ENCODE data around the gene TRIM32. TPM values are rescaled to one million over a fixed set of nuclear protein-coding genes. Genes with fewer than 3 reads are reported as not detected.

The TRIM32 gene
- polyA plus RNA-seq, 1 donor (not counting 4 experiments of a cell fraction or from before 2014, with no cell fraction given), result 21.3 TPM

GRCh38 chr9:116713271-116713670 lies 26.2 kb downstream of the TRIM32 start:
- dilution Hi-C loops (cut with MboI; ENCODE audit: extremely low pct_ligation_motif_present, low sequenced_read_pairs), result no loop called here
- Histone ChIP-seq H3K9me1 (ENCODE audit: control insufficient read depth, extremely low read depth, insufficient read depth, low read length) (no peaks in the 10 kb centered on the region), H3K9ac (ENCODE audit: control insufficient read depth, extremely low read depth, insufficient read depth, low read length) (no peak overlapping the region), H4K20me1 (ENCODE audit: control insufficient read depth, extremely low read depth, insufficient read depth, low read length) (no peaks in the 10 kb centered on the region), H3K27me3 (ENCODE audit: control insufficient read depth, extremely low read depth, insufficient read depth, low read length) (no peaks in the 10 kb centered on the region), H3K4me2 (ENCODE audit: control insufficient read depth, extremely low read depth, insufficient read depth, low read depth, low read length) (no peak overlapping the region), H3K79me2 (ENCODE audit: control insufficient read depth, insufficient read depth, low read length) (no peaks in the 10 kb centered on the region), H3K27ac (ENCODE audit: control insufficient read depth, insufficient read depth, low read length) (no peak overlapping the region), H3K4me3 (ENCODE audit: control insufficient read depth in 2 of 3, extremely low read depth in 1 of 3, insufficient read depth in 2 of 3, low read depth in 1 of 3, low read length in 3 of 3) (no peak overlapping the region), H3K4me1 (ENCODE audit: control insufficient read depth, extremely low read depth, insufficient read depth, low read length) (no peaks in the 10 kb centered on the region), H3K36me3 (ENCODE audit: control insufficient read depth in 2 of 2, extremely low read depth in 1 of 2, insufficient read depth in 2 of 2, low read length in 2 of 2) (no peaks in the 10 kb centered on the region), H2AFZ (ENCODE audit: control insufficient read depth, low read length) (no peak overlapping the region), H3K9me3 (ENCODE audit: control insufficient read depth, low read depth, low read length) (no peaks in the 10 kb centered on the region)
- FAIRE-seq, result no peak
- no peak for DNase-seq (ENCODE audit: low read depth, low spot score)
- TF ChIP-seq EZH2 (IDR thresholded peaks at IDR 0.05; ENCODE audit: low read length), result no peak
- TF ChIP-seq CTCF (optimal IDR thresholded peaks at IDR 0.05 in 1 of 3, IDR thresholded peaks at IDR 0.05 in 1 of 3, conservative IDR thresholded peaks at IDR 0.05 in 1 of 3; ENCODE audit: extremely low read depth in 1 of 3, insufficient read depth in 2 of 3, low read length in 3 of 3), result no peak

- H3K4me2 ChIP-seq (ENCODE audit: control insufficient read depth, extremely low read depth, insufficient read depth, low read depth, low read length), result no peak overlapping the region
- no peaks in the 10 kb centered on the region for H3K79me2 ChIP-seq (ENCODE audit: control insufficient read depth, insufficient read depth, low read length)
- no peak for DNase-seq (ENCODE audit: low read depth, low spot score)
- no peaks in the 10 kb centered on the region for H3K27me3 ChIP-seq (ENCODE audit: control insufficient read depth, extremely low read depth, insufficient read depth, low read length)
- no peak for FAIRE-seq
- no peaks in the 10 kb centered on the region for H3K9me3 ChIP-seq (ENCODE audit: control insufficient read depth, low read depth, low read length)
- no peaks in the 10 kb centered on the region for H3K4me1 ChIP-seq (ENCODE audit: control insufficient read depth, extremely low read depth, insufficient read depth, low read length)
- H2AFZ ChIP-seq (ENCODE audit: control insufficient read depth, low read length), result no peak overlapping the region
- dilution Hi-C loops (cut with MboI; ENCODE audit: extremely low pct_ligation_motif_present, low sequenced_read_pairs), result no loop called here
- no peaks in the 10 kb centered on the region for H4K20me1 ChIP-seq (ENCODE audit: control insufficient read depth, extremely low read depth, insufficient read depth, low read length)
- H3K27ac ChIP-seq (ENCODE audit: control insufficient read depth, insufficient read depth, low read length), result no peak overlapping the region
- H3K4me3 ChIP-seq (ENCODE audit: control insufficient read depth in 2 of 3, extremely low read depth in 1 of 3, insufficient read depth in 2 of 3, low read depth in 1 of 3, low read length in 3 of 3), result no peak overlapping the region
- no peaks in the 10 kb centered on the region for H3K36me3 ChIP-seq (ENCODE audit: control insufficient read depth in 2 of 2, extremely low read depth in 1 of 2, insufficient read depth in 2 of 2, low read length in 2 of 2)
- TF ChIP-seq CTCF (optimal IDR thresholded peaks at IDR 0.05 in 1 of 3, IDR thresholded peaks at IDR 0.05 in 1 of 3, conservative IDR thresholded peaks at IDR 0.05 in 1 of 3; ENCODE audit: extremely low read depth in 1 of 3, insufficient read depth in 2 of 3, low read length in 3 of 3) (no peak), EZH2 (IDR thresholded peaks at IDR 0.05; ENCODE audit: low read length) (no peak)
- no peaks in the 10 kb centered on the region for H3K9me1 ChIP-seq (ENCODE audit: control insufficient read depth, extremely low read depth, insufficient read depth, low read length)
- H3K9ac ChIP-seq (ENCODE audit: control insufficient read depth, extremely low read depth, insufficient read depth, low read length), result no peak overlapping the region
These were observed 28.6 kb downstream of the TRIM32 start for GRCh38 chr9:116715751-116716150.

Data from keratinocyte (primary cell).